Measurements from ENCODE around the gene HELT. TPM values are rescaled to one million over a fixed set of nuclear protein-coding genes. Genes with fewer than 3 reads are reported as not detected.

HELT gene
- total RNA-seq, 4 donors from 2014 or later, result not detected

GRCh38 chr4:185028625-185029024 is 10.3 kb downstream of the HELT start:
- no peak for TF ChIP-seq CTCF (IDR thresholded peaks at IDR 0.05)
- ATAC-seq (ENCODE audit: low FRiP score), result no peak
- no peak for DNase-seq (ENCODE audit: low spot score)

GRCh38 chr4:185031611-185032010 is 13.3 kb downstream of the HELT start:
- ATAC-seq (ENCODE audit: low FRiP score) (no peak), DNase-seq (ENCODE audit: low spot score) (no peak)
- TF ChIP-seq CTCF (IDR thresholded peaks at IDR 0.05), result no peak

- DNase-seq (ENCODE audit: low spot score) (no peak), ATAC-seq (ENCODE audit: low FRiP score) (no peak)
- no peak for TF ChIP-seq CTCF (IDR thresholded peaks at IDR 0.05)
Measured at GRCh38 chr4:185033072-185033471, 14.8 kb downstream of the HELT start.

GRCh38 chr4:185033950-185034349 is 15.7 kb downstream of the HELT start:
- DNase-seq (ENCODE audit: low spot score) (no peak), ATAC-seq (ENCODE audit: low FRiP score) (no peak)
- no peak for TF ChIP-seq CTCF (IDR thresholded peaks at IDR 0.05)

GRCh38 chr4:185035284-185035683 is 17.0 kb downstream of the HELT start:
- ATAC-seq (ENCODE audit: low FRiP score) (no peak), DNase-seq (ENCODE audit: low spot score) (no peak)
- TF ChIP-seq CTCF (IDR thresholded peaks at IDR 0.05), result no peak

- TF ChIP-seq CTCF (IDR thresholded peaks at IDR 0.05), result no peak
- ATAC-seq (ENCODE audit: low FRiP score) (no peak), DNase-seq (ENCODE audit: low spot score) (no peak)
Measured at GRCh38 chr4:185036019-185036418, 17.7 kb downstream of the HELT start.

- ATAC-seq (ENCODE audit: low FRiP score) (no peak), DNase-seq (ENCODE audit: low spot score) (no peak)
- no peak for TF ChIP-seq CTCF (IDR thresholded peaks at IDR 0.05)
Measured at GRCh38 chr4:185036842-185037241, 18.6 kb downstream of the HELT start.
